ENCODE results near the gene BEND5.

Gene BEND5

DNA sequence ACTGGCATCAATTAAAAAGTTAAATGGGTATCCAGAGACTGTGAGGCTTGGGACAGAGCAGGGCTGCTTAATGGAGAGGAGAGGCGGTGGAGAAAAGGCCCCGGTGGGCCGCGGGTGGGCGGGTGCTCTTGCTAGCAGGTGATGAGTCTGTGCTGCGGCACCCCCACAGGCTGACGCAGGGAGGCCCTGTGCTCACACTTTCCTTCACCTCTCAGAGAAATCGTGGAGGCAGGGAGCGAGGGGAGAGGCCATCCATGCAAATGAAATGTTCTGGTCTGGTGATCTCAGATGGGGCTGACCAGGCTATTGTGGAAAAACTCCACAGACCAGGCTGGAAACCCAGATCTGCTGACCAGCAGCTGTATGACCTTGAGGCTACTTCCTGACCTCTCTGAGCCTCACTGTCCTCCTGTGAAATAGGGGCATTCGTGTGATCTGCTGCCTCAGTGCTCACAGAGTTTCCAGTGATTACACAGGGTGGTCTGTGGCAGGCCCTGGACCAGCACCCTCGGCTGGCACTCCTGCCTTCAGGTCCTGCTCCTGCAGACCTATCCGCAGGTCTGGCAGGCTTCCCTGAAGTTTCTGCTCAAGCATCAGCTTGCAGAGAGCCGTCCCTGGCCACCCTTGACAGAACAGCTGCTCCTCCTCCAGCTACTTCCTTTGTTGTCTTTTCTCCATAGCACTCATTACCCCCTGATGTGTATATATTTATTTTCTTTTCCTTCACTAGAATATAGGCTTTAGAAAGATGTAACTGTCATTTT lies 89.2 kb downstream of the BEND5 start:
- FAIRE-seq (no peak), DNase-seq (ENCODE audit: insufficient read length, low spot score) (no peak)
- TF ChIP-seq CTCF (IDR thresholded peaks at IDR 0.05; ENCODE audit: insufficient read depth, missing control alignments): no peak

DNA sequence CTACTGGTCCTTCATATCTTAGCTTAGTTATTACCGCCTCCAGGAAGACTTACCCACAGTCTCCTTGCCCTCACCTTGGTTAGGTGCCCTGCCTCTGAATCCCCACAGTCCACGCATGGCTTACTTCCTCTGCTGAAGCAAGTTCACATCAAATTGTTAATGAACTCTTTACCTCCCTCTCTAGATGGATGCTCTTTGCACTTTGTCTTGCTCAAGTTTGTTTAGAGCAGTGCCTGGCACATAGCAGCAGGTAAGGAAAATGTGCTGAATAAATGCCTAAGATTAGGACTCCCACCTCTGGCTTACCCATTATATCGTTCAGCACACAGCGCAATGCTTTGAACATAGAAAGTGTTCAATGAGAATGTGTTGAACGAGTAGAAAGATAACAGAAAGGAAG lies 90.5 kb downstream of the BEND5 start:
- TF ChIP-seq CTCF (IDR thresholded peaks at IDR 0.05; ENCODE audit: insufficient read depth, missing control alignments): no peak
- FAIRE-seq: no peak
- DNase-seq (ENCODE audit: insufficient read length, low spot score): no peak

DNA sequence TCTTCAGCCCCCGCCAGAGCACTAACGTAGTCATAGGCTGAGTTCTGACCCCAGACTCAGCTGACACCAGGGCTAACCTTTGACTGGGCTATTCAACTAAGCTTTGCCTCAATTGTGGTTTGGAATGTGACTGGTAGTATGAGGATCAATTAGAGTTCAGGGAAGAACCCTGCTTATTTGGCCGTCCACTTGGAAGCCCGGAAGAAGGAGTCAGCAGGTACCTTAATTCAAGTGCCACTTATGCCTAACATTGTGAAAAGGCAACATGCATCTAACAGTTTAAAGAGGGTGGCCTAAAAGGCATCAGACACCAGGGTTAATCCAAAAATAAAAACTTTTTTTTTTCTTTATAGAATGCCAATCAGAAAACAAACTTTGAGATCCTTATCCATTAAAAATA lies 92.3 kb downstream of the BEND5 start:
- DNase-seq (ENCODE audit: insufficient read length, low spot score) (no peak), FAIRE-seq (no peak)
- TF ChIP-seq CTCF (IDR thresholded peaks at IDR 0.05; ENCODE audit: insufficient read depth, missing control alignments): no peak

- TF ChIP-seq CTCF (IDR thresholded peaks at IDR 0.05; ENCODE audit: insufficient read depth, missing control alignments): no peak
- DNase-seq (ENCODE audit: insufficient read length, low spot score): no peak
- no peak for FAIRE-seq
These were observed 92.9 kb downstream of the BEND5 start for GRCh38 chr1:48683839-48684238.

DNA sequence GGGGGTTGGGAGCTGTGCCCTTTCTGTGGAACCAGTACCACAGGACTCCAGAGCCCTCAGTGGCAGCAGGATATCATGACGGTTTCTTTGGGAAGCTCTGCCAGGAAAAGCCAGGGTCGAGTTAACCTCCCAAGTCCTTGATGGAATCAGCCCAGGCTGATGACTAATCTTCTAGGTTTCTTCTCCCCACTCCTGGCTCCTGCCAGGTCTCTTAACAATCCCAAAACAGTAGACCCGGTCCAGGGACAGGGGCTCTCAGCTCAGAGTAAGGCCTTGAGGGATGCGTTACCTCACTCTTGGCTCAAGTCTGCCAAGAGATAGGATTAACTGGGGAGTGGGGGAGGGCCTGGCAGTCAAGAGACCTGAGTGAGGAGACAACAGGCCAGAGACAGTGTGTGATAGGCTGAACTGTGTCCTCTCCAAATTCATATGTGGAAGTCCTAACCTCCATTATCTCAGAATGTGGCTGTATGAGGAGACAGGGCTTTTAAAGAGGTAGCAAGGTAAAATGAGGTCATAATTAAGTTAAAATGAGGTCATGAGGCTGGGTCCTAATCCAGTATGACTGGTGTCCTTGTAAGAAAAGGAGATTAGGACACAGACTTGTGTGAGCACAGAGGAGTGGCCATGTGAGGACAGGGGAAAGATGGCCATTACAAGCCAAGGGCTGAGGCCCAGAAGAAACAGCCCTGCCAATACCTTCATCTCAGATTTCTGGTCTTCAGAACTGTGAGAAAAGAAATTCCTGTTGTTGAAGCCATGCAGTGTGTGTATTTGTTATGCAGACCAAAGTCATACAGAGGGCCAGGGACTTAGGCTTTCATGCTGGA lies 95.0 kb downstream of the BEND5 start:
- no peak for DNase-seq (ENCODE audit: insufficient read length, low spot score)
- FAIRE-seq: no peak
- no peak for TF ChIP-seq CTCF (IDR thresholded peaks at IDR 0.05; ENCODE audit: insufficient read depth, missing control alignments)

GRCh38 chr1:48680411-48681035 lies 96.2 kb downstream of the BEND5 start:
- no peak for FAIRE-seq
- DNase-seq (ENCODE audit: insufficient read length, low spot score): no peak
- TF ChIP-seq CTCF (IDR thresholded peaks at IDR 0.05; ENCODE audit: insufficient read depth, missing control alignments): no peak

Measured in D721Med (cell line).